GM10248 (cell line): Measurements from ENCODE around the gene DCAF7.

Source experiments
- CTCF ChIA-PET: fragments of 300-600 bp; sonication (Branson Sonifier 250); formaldehyde crosslinking; extraction: SDS; loops from one replicate; lab custom pipeline; 2021; ENCODE audit warnings: antibody characterized with exemption; lab: Yijun Ruan, JAX
- POLR2A ChIA-PET: fragments of 350-650 bp; sonication (Branson Sonifier 250); formaldehyde crosslinking; extraction: SDS; loops from one replicate; lab custom pipeline; 2020; ENCODE audit warnings: antibody characterized with exemption; lab: Yijun Ruan, JAX
- DNase-seq: peaks from one replicate; pipeline ENCODE4 v3.0.0; 2012; ENCODE audit errors: extremely low spot score
- CTCF ChIP-seq: IDR thresholded peaks from 2 replicates; pipeline ENCODE4 v1.5.1; 2012; ENCODE audit warnings: mild to moderate bottlenecking, low read depth; ENCODE audit errors: extremely low read depth, missing control alignments, control extremely low read depth

Gene DCAF7

GRCh38 chr17:63530557-63531021 is 19.7 kb upstream of the DCAF7 start:
- DNase-seq: no peak
- ChIA-PET POLR2A (interaction anchor here (0.5 to 0.8 kb wide), 2 partner anchors 19 to 308 kb away, joined by 3 read pairs; no protein-coding TSS in a partner anchor), CTCF (interaction anchor here (1.1 kb wide), 1 partner anchor 16 kb away, joined by 3 read pairs; no protein-coding TSS in a partner anchor)
- TF ChIP-seq CTCF: no peak

GRCh38 chr17:63531022-63531965 is 19.0 kb upstream of the DCAF7 start:
- ChIA-PET POLR2A (interaction anchor here (0.5 to 0.8 kb wide), 2 partner anchors 18 to 309 kb away, joined by 3 read pairs; no protein-coding TSS in a partner anchor), CTCF (interaction anchor here (1.0 to 1.3 kb wide), 3 partner anchors 11 to 129 kb away, joined by 3 to 4 read pairs (median 3); no protein-coding TSS in a partner anchor)
- no peak for TF ChIP-seq CTCF
- no peak for DNase-seq

GRCh38 chr17:63533433-63534077 is 16.7 kb upstream of the DCAF7 start:
- CTCF ChIA-PET: interaction anchor here (0.5 kb wide), 1 partner anchor 161 kb away, joined by 3 read pairs; no protein-coding TSS in a partner anchor
- POLR2A ChIA-PET: no interaction called here
- no peak for DNase-seq
- TF ChIP-seq CTCF: no peak

GRCh38 chr17:63534078-63534570 is 16.2 kb upstream of the DCAF7 start:
- POLR2A ChIA-PET: no interaction called here
- no peak for TF ChIP-seq CTCF
- no peak for DNase-seq
- CTCF ChIA-PET: interaction anchor here (0.5 kb wide), 1 partner anchor 161 kb away, joined by 3 read pairs; no protein-coding TSS in a partner anchor

GRCh38 chr17:63534816-63535455 is 15.3 kb upstream of the DCAF7 start:
- no peak for DNase-seq
- ChIA-PET CTCF (no interaction called here), POLR2A (no interaction called here)
- TF ChIP-seq CTCF: no peak

- no peak for TF ChIP-seq CTCF
- no peak for DNase-seq
- ChIA-PET CTCF (no interaction called here), POLR2A (no interaction called here)
Measured at GRCh38 chr17:63535640-63536039, 14.6 kb upstream of the DCAF7 start.
